ENCODE data around the gene SMARCA2. TPM values are rescaled to one million over a fixed set of nuclear protein-coding genes. Genes with fewer than 3 reads are reported as not detected.

The SMARCA2 gene
- total RNA-seq, 1 donor from 2014 or later, result 110 TPM

DNA sequence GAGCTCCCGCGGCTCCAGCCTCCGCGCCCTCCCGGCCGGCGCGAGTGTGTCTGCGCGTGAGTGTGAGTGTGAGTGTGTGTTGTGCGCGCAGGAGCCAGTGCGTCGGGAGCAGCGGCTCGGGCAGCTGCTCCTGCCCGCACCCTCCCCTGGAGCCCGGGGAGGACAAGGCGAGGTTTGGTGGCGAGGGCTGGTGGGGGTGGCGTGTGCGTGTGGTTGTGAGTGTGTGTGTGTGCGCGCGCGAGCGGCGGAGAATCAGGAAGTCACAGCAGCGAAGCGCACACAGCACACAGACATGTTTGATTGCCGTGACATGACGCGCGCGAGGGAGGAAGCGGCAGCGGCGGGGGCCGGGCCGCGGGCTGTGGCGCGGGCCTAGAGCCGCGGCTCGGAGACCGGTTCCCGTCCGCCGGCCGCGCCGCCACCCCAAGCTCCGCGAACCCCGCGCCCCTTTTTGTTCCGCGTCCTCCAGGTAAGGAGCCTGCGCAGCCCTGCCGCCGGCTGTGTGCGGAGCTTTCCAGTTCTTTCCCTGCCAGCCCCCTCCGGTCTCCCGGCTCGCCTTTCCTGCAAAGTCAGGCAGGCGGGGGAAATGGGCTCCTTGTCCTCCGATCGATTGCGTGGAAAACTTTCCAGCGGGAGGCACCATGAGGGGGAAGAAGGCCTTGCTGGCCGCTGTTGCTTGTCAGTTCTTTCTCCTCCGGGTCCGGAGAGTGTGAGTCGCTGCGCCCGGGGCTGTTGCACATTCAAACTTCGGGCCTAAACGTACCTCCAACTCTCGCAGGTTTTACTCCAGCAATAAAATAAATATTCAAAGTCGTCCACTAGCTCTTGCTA is 2.4 kb downstream of the SMARCA2 start:
- TF ChIP-seq, protein P1, sequence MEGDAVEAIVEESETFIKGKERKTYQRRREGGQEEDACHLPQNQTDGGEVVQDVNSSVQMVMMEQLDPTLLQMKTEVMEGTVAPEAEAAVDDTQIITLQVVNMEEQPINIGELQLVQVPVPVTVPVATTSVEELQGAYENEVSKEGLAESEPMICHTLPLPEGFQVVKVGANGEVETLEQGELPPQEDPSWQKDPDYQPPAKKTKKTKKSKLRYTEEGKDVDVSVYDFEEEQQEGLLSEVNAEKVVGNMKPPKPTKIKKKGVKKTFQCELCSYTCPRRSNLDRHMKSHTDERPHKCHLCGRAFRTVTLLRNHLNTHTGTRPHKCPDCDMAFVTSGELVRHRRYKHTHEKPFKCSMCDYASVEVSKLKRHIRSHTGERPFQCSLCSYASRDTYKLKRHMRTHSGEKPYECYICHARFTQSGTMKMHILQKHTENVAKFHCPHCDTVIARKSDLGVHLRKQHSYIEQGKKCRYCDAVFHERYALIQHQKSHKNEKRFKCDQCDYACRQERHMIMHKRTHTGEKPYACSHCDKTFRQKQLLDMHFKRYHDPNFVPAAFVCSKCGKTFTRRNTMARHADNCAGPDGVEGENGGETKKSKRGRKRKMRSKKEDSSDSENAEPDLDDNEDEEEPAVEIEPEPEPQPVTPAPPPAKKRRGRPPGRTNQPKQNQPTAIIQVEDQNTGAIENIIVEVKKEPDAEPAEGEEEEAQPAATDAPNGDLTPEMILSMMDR (IDR thresholded peaks at IDR 0.05), result no peak
- Mint-ChIP-seq H3K4me3 (ENCODE audit: unreplicated experiment) (peak overlapping the region; percentile 86), H3K27ac (ENCODE audit: unreplicated experiment) (peak overlapping the region; percentile 96), H3K4me1 (ENCODE audit: unreplicated experiment) (peaks cover 34% of the 10 kb centered on the region), H3K36me3 (ENCODE audit: unreplicated experiment) (peaks cover 2% of the 10 kb centered on the region), H3K9me3 (ENCODE audit: unreplicated experiment) (no peaks in the 10 kb centered on the region), H3K27me3 (ENCODE audit: unreplicated experiment) (peaks cover 5% of the 10 kb centered on the region)
- peak; percentile 88 for DNase-seq (ENCODE audit: extremely low spot score, unreplicated experiment)

DNA sequence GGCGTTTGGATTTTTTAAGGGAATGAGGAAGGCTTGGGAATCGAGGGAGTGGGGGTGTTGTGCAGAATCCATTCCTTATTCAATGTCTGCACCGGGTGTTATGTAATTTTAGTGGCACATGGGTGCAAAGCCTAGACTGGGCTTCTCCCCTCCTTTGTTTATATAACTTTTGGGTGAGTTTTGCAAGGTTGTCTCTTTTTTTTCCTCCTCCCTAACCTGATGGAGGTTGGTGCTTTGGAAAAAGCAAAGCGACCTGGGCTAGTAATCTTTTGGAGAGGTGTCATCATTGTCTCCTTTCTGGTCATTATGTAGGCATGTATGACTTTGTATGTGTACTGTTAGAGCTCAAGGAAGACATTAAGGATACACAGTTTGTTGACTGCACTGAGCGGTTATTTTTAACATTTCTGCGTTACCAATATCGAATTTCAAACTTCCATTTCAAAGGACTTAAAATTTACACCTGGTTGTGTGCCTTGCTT is 3.1 kb downstream of the SMARCA2 start:
- TF ChIP-seq, protein P1 (IDR thresholded peaks at IDR 0.05), result no peak
- Mint-ChIP-seq H3K4me3 (ENCODE audit: unreplicated experiment) (peak overlapping the region; percentile 86), H3K27ac (ENCODE audit: unreplicated experiment) (peak overlapping the region; percentile 96), H3K27me3 (ENCODE audit: unreplicated experiment) (no peaks in the 10 kb centered on the region), H3K36me3 (ENCODE audit: unreplicated experiment) (peaks cover 3% of the 10 kb centered on the region), H3K4me1 (ENCODE audit: unreplicated experiment) (peaks cover 34% of the 10 kb centered on the region), H3K9me3 (ENCODE audit: unreplicated experiment) (no peaks in the 10 kb centered on the region)
- DNase-seq (ENCODE audit: extremely low spot score, unreplicated experiment), result no peak

DNA sequence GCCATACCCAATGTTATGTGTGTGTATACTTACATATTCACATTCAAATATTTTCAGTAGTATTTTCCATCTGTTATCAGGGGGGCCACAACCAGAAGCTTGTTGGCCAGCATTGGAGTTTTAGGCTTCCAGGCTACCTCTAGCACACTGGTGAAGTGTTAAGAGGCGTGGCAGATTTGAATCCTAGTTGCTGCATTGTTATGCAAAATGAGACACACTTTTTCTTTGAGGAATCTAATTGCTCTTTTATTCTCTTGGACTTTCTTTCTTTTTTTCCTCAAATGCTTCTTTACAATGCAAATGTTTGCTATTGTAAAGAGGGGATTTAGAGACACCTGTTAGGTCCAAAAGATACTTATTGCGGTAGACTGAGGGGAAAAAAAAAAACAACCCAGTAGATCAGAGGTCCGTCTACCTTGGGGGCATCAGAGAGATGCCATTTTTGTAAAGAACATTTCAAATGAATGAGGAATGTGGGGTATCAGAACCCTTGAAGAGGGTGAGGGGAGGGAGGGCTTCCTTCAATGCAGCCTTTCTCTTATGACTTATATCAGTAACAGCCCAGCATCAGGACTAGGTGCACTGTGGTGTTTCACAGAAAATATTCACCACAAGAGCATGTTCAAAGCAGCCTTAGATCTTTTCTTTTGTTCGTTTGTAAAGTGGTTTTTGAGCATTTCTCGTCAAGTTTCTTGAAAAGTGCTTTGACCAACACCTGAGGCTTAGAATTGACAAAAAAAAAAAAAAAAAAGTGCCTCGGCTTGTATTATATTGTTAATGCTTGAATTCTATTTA is 3.8 kb downstream of the SMARCA2 start:
- Mint-ChIP-seq H3K36me3 (ENCODE audit: unreplicated experiment) (peaks cover 4% of the 10 kb centered on the region), H3K4me1 (ENCODE audit: unreplicated experiment) (peaks cover 27% of the 10 kb centered on the region), H3K27me3 (ENCODE audit: unreplicated experiment) (no peaks in the 10 kb centered on the region), H3K27ac (ENCODE audit: unreplicated experiment) (peak overlapping the region; percentile 96), H3K4me3 (ENCODE audit: unreplicated experiment) (peak overlapping the region; percentile 86), H3K9me3 (ENCODE audit: unreplicated experiment) (no peaks in the 10 kb centered on the region)
- TF ChIP-seq, protein P1 (IDR thresholded peaks at IDR 0.05), result no peak
- DNase-seq (ENCODE audit: extremely low spot score, unreplicated experiment), result no peak

DNA sequence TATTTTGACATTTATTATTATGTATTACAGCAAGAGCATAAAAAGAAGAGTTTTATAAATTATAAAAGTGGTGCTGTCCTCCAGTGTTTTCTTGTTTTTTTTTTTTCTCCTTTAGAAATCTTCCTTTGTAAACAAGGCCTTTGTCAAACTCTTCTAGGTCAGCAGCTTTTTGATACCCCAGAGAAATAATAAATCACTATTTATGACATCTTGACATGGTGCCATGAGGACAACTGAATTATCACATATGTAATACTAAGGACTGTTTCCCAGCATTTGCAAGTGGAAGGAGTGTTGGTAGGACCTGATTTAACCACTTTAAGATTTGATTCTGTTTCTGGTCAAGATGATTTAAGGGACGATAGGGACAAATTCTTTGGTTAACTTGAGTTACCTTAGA is 4.6 kb downstream of the SMARCA2 start:
- Mint-ChIP-seq H3K4me1 (ENCODE audit: unreplicated experiment) (peaks cover 32% of the 10 kb centered on the region), H3K27ac (ENCODE audit: unreplicated experiment) (no peak overlapping the region), H3K9me3 (ENCODE audit: unreplicated experiment) (no peaks in the 10 kb centered on the region), H3K36me3 (ENCODE audit: unreplicated experiment) (peaks cover 4% of the 10 kb centered on the region), H3K4me3 (ENCODE audit: unreplicated experiment) (no peak overlapping the region), H3K27me3 (ENCODE audit: unreplicated experiment) (no peaks in the 10 kb centered on the region)
- TF ChIP-seq, protein P1 (IDR thresholded peaks at IDR 0.05), result no peak
- DNase-seq (ENCODE audit: extremely low spot score, unreplicated experiment), result no peak

DNA sequence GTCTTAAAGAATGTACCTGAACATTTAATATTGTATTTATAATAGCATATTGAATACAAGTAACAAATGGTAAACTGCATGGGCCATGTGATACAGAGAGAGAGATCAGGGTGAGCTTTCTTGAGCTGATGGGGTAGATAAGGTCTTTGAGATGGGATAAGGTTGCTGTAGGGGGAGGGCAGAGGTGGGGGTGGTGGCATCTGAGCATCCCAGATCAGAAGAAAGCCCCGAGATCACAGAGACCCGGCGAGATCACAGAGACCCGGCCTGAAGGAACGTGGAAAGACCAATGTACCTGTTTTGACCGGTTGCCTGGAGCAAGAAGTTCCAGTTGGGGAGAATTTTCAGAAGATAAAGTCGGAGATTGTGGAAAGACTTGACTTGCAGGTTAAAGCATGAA is 6.6 kb downstream of the SMARCA2 start:
- Mint-ChIP-seq H3K27me3 (ENCODE audit: unreplicated experiment) (no peaks in the 10 kb centered on the region), H3K9me3 (ENCODE audit: unreplicated experiment) (no peaks in the 10 kb centered on the region), H3K36me3 (ENCODE audit: unreplicated experiment) (peaks cover 4% of the 10 kb centered on the region), H3K27ac (ENCODE audit: unreplicated experiment) (no peak overlapping the region), H3K4me3 (ENCODE audit: unreplicated experiment) (no peak overlapping the region), H3K4me1 (ENCODE audit: unreplicated experiment) (peaks cover 40% of the 10 kb centered on the region)
- DNase-seq (ENCODE audit: extremely low spot score, unreplicated experiment), result no peak
- TF ChIP-seq, protein P1 (IDR thresholded peaks at IDR 0.05), result no peak
